ENCODE measurements around the gene CR2. TPM values are rescaled to one million over a fixed set of nuclear protein-coding genes. Genes with fewer than 3 reads are reported as not detected.

Gene CR2
- polyA plus RNA-seq, 1 of the 3 experiments (the other 2 are of a cell fraction): not detected

- DNase-seq: no peak
These were observed 8.9 kb downstream of the CR2 start for GRCh38 chr1:207463021-207463420.

More at GRCh38 chr1:207463021-207463420, 8.9 kb downstream of the CR2 start:
- Histone ChIP-seq H3K4me1 (ENCODE audit: control insufficient read depth in 1 of 2, insufficient read depth in 2 of 2, low read depth in 1 of 2, low read length in 1 of 2) (no peaks in the 10 kb centered on the region), H3K9ac (no peak overlapping the region), H3K4me2 (no peak overlapping the region), H3K27me3 (ENCODE audit: insufficient read depth) (no peaks in the 10 kb centered on the region; the same call in 1 of the 2 replicates), H3K9me2 (no peaks in the 10 kb centered on the region), H3K36me3 (replicated peaks in 1 of 2; ENCODE audit: control insufficient read depth in 1 of 2, insufficient read depth in 2 of 2, low read length in 1 of 2) (no peaks in the 10 kb centered on the region), H3F3A (replicated peaks; ENCODE audit: insufficient read depth) (no peaks in the 10 kb centered on the region), H2AFZ (ENCODE audit: low read depth) (no peak overlapping the region), H3K4me3 (ENCODE audit: low read depth in 2 of 2, low read length in 1 of 2) (no peak overlapping the region), H4K20me1 (ENCODE audit: insufficient read depth) (no peaks in the 10 kb centered on the region), H3K79me2 (ENCODE audit: insufficient read depth) (no peaks in the 10 kb centered on the region), H3K9me3 (no peaks in the 10 kb centered on the region), H3K27ac (ENCODE audit: low read depth in 2 of 2, low read length in 1 of 2) (no peak overlapping the region)
- TF ChIP-seq TEAD4 (IDR thresholded peaks at IDR 0.05; ENCODE audit: borderline replicate concordance, insufficient read depth) (no peak), GATA2 (CRISPR knock-in tag; IDR thresholded peaks at IDR 0.05) (no peak), TAF1 (IDR thresholded peaks at IDR 0.05; ENCODE audit: borderline replicate concordance, low read depth, low read length) (no peak), YY1 (IDR thresholded peaks at IDR 0.05; ENCODE audit: low read depth) (no peak), ELF1 (IDR thresholded peaks at IDR 0.05) (no peak), GABPA (IDR thresholded peaks at IDR 0.05; ENCODE audit: low read depth) (no peak), TCF12 (IDR thresholded peaks at IDR 0.05) (no peak), FOXJ3 (CRISPR knock-in tag; IDR thresholded peaks at IDR 0.05) (no peak), USF1 (IDR thresholded peaks at IDR 0.05; ENCODE audit: borderline replicate concordance, low read depth) (no peak), RCOR1 (IDR thresholded peaks at IDR 0.05; ENCODE audit: low read length) (no peak), POLR2AphosphoS5 (IDR thresholded peaks at IDR 0.05; ENCODE audit: low read depth, low read length) (no peak), RFX5 (IDR thresholded peaks at IDR 0.05; ENCODE audit: low read length) (no peak), EP300 (IDR thresholded peaks at IDR 0.05; ENCODE audit: borderline replicate concordance in 1 of 2, low read depth in 1 of 2, low read length in 1 of 2) (no peak), CTCF (IDR thresholded peaks at IDR 0.05) (no peak), ZBTB33 (IDR thresholded peaks at IDR 0.05; ENCODE audit: borderline replicate concordance, low read depth) (no peak), EZH2phosphoT487 (IDR thresholded peaks at IDR 0.05; ENCODE audit: borderline replicate concordance, low read depth) (no peak)
- ChIA-PET CTCF (no interaction called here), POLR2A (no interaction called here)

Data from SK-N-SH (cell line).